B cell (primary cell): ENCODE results near the gene TBL1XR1.

Experiments
- CTCF ChIP-seq: fragments of 200-600 bp; IDR thresholded peaks from one replicate; pipeline ENCODE4 v1.8.0; 2022; ENCODE audit warnings: antibody characterized with exemption, mild to moderate bottlenecking
- EZH2 ChIP-seq: IDR thresholded peaks from 2 replicates; pipeline ENCODE4 v1.6.1; 2012; ENCODE audit warnings: borderline replicate concordance, low read depth, mild to moderate bottlenecking, moderate library complexity, low read length; ENCODE audit not compliant: insufficient read depth, poor library complexity, severe bottlenecking

- no peak for TF ChIP-seq CTCF
- no peak for TF ChIP-seq EZH2
Observed at GRCh38 chr3:177093966-177094365, 103.3 kb downstream of the TBL1XR1 start.
